Endodermal cell (in vitro differentiated cells): ENCODE results near the gene CD79A. TPM values are rescaled to one million over a fixed set of nuclear protein-coding genes. Genes with fewer than 3 reads are reported as not detected.
A peak's percentile ranks its signal among the peaks of the same experiment; 100 is the strongest.

ENCODE experiments used
- DNase-seq: peaks from one replicate; pipeline ENCODE4 v3.0.0-alpha.2; 2017
- H3K27ac ChIP-seq: 2 replicates; pipeline ENCODE4 v1.5.1; 2013; ENCODE audit warnings: mild to moderate bottlenecking, low read depth, low read length, moderate library complexity
- H3K27me3 ChIP-seq: 2 replicates; pipeline ENCODE4 v1.6.1; 2013; ENCODE audit warnings: mild to moderate bottlenecking, low read length, moderate library complexity; ENCODE audit not compliant: insufficient read depth, control insufficient read depth, poor library complexity, severe bottlenecking
- H3K36me3 ChIP-seq: 2 replicates; pipeline ENCODE4 v1.7.0; 2013; ENCODE audit warnings: mild to moderate bottlenecking, low read length, moderate library complexity; ENCODE audit not compliant: control insufficient read depth, insufficient read depth
- H3K4me1 ChIP-seq: one replicate; pipeline ENCODE4 v1.7.0; 2013; ENCODE audit warnings: low read length; ENCODE audit not compliant: control insufficient read depth, insufficient read depth
- H3K4me3 ChIP-seq: 2 replicates; pipeline ENCODE4 v1.5.1; 2013; ENCODE audit warnings: mild to moderate bottlenecking, low read length, moderate library complexity
- H3K9ac ChIP-seq: 2 replicates; pipeline ENCODE4 v1.6.1; 2013; ENCODE audit warnings: mild to moderate bottlenecking, low read length, moderate library complexity; ENCODE audit not compliant: poor library complexity, severe bottlenecking; ENCODE audit errors: extremely low read depth
- H3K9me3 ChIP-seq: 2 replicates; pipeline ENCODE4 v1.6.1; 2013; ENCODE audit warnings: mild to moderate bottlenecking, low read length, moderate library complexity; ENCODE audit not compliant: control insufficient read depth
- H3K27ac Mint-ChIP-seq: 2 replicates; pipeline ENCODE4 v1.8.0; 2020; ENCODE audit warnings: mixed read lengths
- H3K27me3 Mint-ChIP-seq: 2 replicates; pipeline ENCODE4 v1.8.0; 2021; ENCODE audit warnings: mild to moderate bottlenecking, mixed read lengths; ENCODE audit not compliant: insufficient read depth
- H3K36me3 Mint-ChIP-seq: 2 replicates; pipeline ENCODE4 v1.8.0; 2020; ENCODE audit warnings: low read depth, mixed read lengths
- H3K4me1 Mint-ChIP-seq: 2 replicates; pipeline ENCODE4 v1.8.0; 2020; ENCODE audit warnings: mixed read lengths
- H3K4me3 Mint-ChIP-seq: 2 replicates; pipeline ENCODE4 v1.8.0; 2020; ENCODE audit warnings: mild to moderate bottlenecking, moderate library complexity, mixed read lengths
- H3K9me3 Mint-ChIP-seq: 2 replicates; pipeline ENCODE4 v1.8.0; 2020; ENCODE audit warnings: mild to moderate bottlenecking, mixed read lengths
- CTCF ChIP-seq: fragments of 200-600 bp; sonication (generic); conservative IDR thresholded peaks from 2 replicates; pipeline ENCODE4 v1.5.0; 2021; ENCODE audit warnings: antibody characterized with exemption, mild to moderate bottlenecking
- WGBS, 2 experiments: methylation state at CpG; one replicate each; pipeline versions ENCODE4 v1.1.5 to v1.1.7; 2013; ENCODE audit warnings: missing lambda C conversion rate in 2 of 2, mixed read lengths in 1 of 2; ENCODE audit not compliant: insufficient coverage in 1 of 2, insufficient read length in 1 of 2; 5-methylcytosine and 5-hydroxymethylcytosine counted together
- total RNA-seq, 2 donors: library from RNA; stranded (reverse); fragmentation: NEBNext Ultra II Directional in 1 of 2; extraction: Animal tissue kit (Norgen Biotek cat#: 25700) in 1 of 2; gene quantifications; 2 replicates in 1 of 2; 3 replicates in 1 of 2; pipeline ENCODE4 v1.2.1, GENCODE V29; 2021

Gene CD79A
- total RNA-seq, 2 donors from 2014 or later, result not detected

GRCh38 chr19:41859618-41860418 lies 17.3 kb upstream of the CD79A start, which contains the start of gene RPS19:
Gene RPS19 (plus strand): TSS chr19:41860255. CDS start chr19:41860775, 520 bp downstream.
- Histone ChIP-seq H3K9ac (peak within 1 kb of the TSS; percentile 99), H3K4me1 (peaks cover 28% of the 10 kb centered on the region), H3K4me3 (peak within 1 kb of the TSS; percentile 98), H3K27ac (peak within 1 kb of the TSS; percentile 85), H3K36me3 (peaks cover 43% of the 10 kb centered on the region), H3K27me3 (peaks cover 1% of the 10 kb centered on the region), H3K9me3 (no peaks in the 10 kb centered on the region)
- TF ChIP-seq CTCF, result peak; percentile 72
- peaks cover 26% of the 10 kb centered on the region for H3K4me1 Mint-ChIP-seq
- H3K27me3 Mint-ChIP-seq, result peaks cover 12% of the 10 kb centered on the region
- no peaks in the 10 kb centered on the region for H3K9me3 Mint-ChIP-seq
- H3K36me3 Mint-ChIP-seq, result peaks cover 43% of the 10 kb centered on the region
- WGBS, 2 experiments, result 0% methylated on average over 22 to 76 of the region's 76 CpGs
- peak; percentile 99 for DNase-seq
- peak within 1 kb of the TSS; percentile 81 for H3K4me3 Mint-ChIP-seq
- peak within 1 kb of the TSS; percentile 97 for H3K27ac Mint-ChIP-seq

- peak overlapping the region; percentile 99 for H3K9ac ChIP-seq
- H3K27ac Mint-ChIP-seq, result peak overlapping the region; percentile 97
- DNase-seq, result peak; percentile 53
- peaks cover 28% of the 10 kb centered on the region for H3K4me1 ChIP-seq
- H3K4me3 ChIP-seq, result peak overlapping the region; percentile 98
- no peaks in the 10 kb centered on the region for H3K9me3 ChIP-seq
- peak overlapping the region; percentile 85 for H3K27ac ChIP-seq
- 1 to 2% methylated on average over 25 to 45 of the region's 45 CpGs for WGBS, 2 experiments
- peaks cover 50% of the 10 kb centered on the region for H3K36me3 ChIP-seq
- TF ChIP-seq CTCF, result no peak
- no peaks in the 10 kb centered on the region for H3K9me3 Mint-ChIP-seq
- peak overlapping the region; percentile 81 for H3K4me3 Mint-ChIP-seq
- H3K4me1 Mint-ChIP-seq, result peaks cover 26% of the 10 kb centered on the region
- H3K27me3 Mint-ChIP-seq, result peaks cover 9% of the 10 kb centered on the region
- no peaks in the 10 kb centered on the region for H3K27me3 ChIP-seq
- H3K36me3 Mint-ChIP-seq, result peaks cover 49% of the 10 kb centered on the region
These were observed 16.5 kb upstream of the CD79A start for GRCh38 chr19:41860419-41861115.

- no peak for TF ChIP-seq CTCF
- Histone ChIP-seq H3K27ac (no peak overlapping the region), H3K9me3 (no peaks in the 10 kb centered on the region), H3K27me3 (no peaks in the 10 kb centered on the region), H3K4me3 (peak overlapping the region; percentile 98), H3K9ac (peak overlapping the region; percentile 99), H3K36me3 (peaks cover 53% of the 10 kb centered on the region), H3K4me1 (peaks cover 28% of the 10 kb centered on the region)
- Mint-ChIP-seq H3K9me3 (no peaks in the 10 kb centered on the region), H3K36me3 (peaks cover 54% of the 10 kb centered on the region), H3K4me3 (peak overlapping the region; percentile 81), H3K4me1 (peaks cover 28% of the 10 kb centered on the region), H3K27ac (peak overlapping the region; percentile 97), H3K27me3 (peaks cover 5% of the 10 kb centered on the region)
- no peak for DNase-seq
- 55 to 66% methylated on average over 4 to 9 of the region's 9 CpGs for WGBS, 2 experiments
These were observed 15.8 kb upstream of the CD79A start for GRCh38 chr19:41861116-41861768.
